Right lobe of liver (tissue), 4 donors: ENCODE measurements around the gene REXO5.

Source experiments
- POLR2A ChIP-seq: fragments of 450-650 bp; IDR thresholded peaks from one replicate; pipeline ENCODE4 v1.6.1; 2017; ENCODE audit warnings: antibody characterized with exemption, mild to moderate bottlenecking
- TF ChIP-seq, protein P1 (sequence below), 4 donors: fragments of 200-600 bp in 3 of 4; fragments of 450-650 bp in 1 of 4; IDR thresholded peaks; one replicate each; pipeline versions ENCODE4 v1.5.1 to v1.8.0; 2016 to 2022; ENCODE audit warnings: antibody characterized with exemption in 4 of 4, mild to moderate bottlenecking in 2 of 4
- donor health status: DM: no; HTN: no; CAD: no.
- donor health status: DM: no; HTN: no; CAD: no.
- donor health status: DM: no; HTN: yes; CAD: no.

DNA sequence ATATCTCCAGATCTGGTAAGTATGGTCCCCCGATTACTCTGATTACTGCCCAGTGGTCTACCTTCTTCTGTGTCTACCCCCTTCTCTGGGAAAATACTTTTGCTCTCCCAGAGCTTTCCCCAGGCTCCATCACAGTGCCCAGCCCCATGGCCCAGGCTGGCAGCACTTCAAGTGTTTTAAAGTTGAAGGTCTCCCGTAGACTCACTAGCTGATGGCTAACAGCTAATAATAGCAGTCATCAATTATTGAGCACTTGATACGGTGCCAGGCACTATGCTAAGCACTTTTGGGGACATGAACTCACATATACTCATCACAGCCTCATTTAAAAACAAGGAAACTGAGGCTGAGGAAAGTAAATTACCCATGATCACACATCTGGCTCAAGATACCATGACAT lies 60.5 kb downstream of the REXO5 start:
- TF ChIP-seq, protein P1, sequence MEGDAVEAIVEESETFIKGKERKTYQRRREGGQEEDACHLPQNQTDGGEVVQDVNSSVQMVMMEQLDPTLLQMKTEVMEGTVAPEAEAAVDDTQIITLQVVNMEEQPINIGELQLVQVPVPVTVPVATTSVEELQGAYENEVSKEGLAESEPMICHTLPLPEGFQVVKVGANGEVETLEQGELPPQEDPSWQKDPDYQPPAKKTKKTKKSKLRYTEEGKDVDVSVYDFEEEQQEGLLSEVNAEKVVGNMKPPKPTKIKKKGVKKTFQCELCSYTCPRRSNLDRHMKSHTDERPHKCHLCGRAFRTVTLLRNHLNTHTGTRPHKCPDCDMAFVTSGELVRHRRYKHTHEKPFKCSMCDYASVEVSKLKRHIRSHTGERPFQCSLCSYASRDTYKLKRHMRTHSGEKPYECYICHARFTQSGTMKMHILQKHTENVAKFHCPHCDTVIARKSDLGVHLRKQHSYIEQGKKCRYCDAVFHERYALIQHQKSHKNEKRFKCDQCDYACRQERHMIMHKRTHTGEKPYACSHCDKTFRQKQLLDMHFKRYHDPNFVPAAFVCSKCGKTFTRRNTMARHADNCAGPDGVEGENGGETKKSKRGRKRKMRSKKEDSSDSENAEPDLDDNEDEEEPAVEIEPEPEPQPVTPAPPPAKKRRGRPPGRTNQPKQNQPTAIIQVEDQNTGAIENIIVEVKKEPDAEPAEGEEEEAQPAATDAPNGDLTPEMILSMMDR (IDR thresholded peaks at IDR 0.05), result no peak
- no peak for TF ChIP-seq POLR2A
